D341Med (cell line): ENCODE measurements around the gene TRUB2.
A peak's percentile ranks its signal among the peaks of the same experiment; 100 is the strongest.
"Not testable (repeated sequence)": the region's sequence is repeated elsewhere in the genome, so short reads cannot be mapped to it uniquely, and the experiment has no call there.

Experiments used
- DNase-seq: peaks from one replicate; pipeline ENCODE4 v3.0.0; 2012; ENCODE audit warnings: low spot score

TRUB2 gene

DNA sequence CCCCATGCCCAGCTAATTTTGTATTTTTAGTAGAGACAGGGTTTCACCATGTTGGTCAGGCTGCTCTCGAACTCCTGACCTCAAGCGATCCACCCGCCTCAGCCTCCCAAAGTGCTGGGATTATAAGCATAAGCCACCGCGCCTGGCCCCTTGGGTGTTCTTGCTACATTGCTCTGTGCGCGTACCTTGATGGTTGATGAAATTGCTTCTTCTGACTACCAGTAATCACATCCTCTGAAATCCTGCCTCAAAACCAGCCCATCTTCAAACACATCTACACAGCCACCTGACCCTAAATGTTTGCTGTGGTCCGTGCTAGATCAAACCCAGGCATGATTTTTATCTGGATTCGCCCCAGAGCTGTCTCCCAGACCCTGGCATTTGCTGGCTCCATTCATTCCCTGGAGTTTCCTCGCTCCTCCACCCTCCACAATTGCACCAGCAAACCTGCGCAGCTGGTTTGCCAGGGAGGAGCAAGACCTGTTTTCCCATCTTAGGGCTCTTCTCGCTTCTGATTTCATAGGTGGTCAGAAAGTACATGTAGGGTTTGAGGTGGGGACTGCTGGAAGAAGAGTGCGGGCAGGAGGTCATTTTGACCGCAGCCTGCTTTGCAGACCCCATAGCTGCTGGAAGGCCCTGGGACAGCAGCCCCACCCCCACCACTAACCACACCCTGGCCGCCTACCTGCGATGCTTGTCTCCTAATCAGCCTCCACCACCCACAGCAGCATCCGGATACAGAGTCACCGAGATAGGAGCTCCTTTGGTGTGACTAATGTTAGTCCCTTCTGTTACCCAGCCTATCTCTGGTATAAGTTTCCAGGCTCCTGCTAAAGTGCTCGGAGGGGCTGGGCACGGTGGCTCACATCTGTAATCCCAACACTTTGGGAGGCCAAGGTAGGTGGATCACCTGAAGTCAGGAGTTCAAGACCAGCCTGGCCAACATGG lies 23.4 kb downstream of the TRUB2 start:
- DNase-seq: no peak

DNA sequence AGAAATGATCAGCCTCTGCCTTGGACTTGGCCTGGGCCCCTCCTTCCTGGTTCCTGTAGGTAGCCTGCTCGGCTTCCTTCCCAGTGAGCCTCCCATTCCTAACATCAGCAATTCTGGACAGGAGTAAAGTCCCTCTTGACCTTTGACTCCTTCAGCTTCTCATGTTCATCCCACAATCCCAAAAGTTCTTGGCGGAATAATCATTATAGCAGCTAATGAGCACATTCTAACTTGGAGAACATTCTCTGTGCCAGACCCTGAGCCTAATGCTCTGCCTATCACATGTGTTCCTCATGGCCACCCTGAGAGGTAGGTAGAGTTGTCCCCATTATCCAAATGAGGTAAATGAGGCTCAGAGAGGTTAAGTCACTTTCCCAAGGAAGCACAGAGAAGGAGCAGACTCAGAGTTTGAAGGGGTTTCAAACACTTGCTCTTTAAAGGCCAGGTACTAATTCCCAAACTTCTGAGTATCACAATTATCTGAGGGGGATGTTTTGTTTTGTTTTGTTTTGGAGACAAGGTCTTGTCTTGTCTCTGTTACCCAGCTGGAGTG lies 24.9 kb downstream of the TRUB2 start:
- DNase-seq: no peak

DNA sequence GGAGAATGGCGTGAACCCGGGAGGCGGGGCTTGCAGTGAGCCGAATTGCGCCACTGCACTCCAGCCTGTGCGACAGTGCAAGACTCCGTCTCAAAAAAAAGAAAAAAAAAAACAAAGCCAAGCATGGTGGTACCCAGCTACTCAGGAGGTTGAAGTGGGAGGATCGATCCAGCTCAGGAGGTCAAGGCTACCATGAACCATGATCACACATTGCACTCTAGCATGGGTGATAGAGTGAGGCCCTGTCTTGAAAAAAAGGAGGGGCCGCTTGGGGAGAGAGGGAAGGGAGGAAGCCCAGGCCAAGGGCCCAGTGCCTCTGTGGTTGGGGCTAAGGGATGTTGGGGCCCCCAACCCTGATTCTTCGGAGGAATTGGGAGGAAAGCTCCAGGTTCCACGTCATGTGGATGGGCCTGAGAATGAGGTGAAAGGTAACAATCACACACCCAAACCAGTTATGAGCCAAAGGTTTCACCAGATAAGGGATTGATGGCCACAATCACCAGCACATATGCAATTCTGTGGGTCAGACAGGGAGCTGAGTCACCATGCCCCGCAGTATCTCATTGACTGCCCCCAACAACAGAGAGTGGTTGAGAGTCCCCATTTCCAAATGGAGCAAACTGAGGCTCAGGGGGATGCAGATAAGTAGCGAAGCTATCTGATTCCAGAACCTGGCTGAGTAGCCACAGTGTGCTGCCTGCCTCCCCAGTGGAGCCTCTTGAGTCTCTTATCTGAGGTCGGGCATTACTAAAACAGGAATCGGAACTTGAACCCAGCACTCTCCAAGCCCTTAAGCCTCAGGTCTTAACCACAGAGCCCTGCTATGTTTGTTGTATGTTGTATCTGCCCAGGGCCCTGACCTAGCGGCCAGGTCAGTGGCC lies 25.7 kb downstream of the TRUB2 start:
- no peak for DNase-seq

DNA sequence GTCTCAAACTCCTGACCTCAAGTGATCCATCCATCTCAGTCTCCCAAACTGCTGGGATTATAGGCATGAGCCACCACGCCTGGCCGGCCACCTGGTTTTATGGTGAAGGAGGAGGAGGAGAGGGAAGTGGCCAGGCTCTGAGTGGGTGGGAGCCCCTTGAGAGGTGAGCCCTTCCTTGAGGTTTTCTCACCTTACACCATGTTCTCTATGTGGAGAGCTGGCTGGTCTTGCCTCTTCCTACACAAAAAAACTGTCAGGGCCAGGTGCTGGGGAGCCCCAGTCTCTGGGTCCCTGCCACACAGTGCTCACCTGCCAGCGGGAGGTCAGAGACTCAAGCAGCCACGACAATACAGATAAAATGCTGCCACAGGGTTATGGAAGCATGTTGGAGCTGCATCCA lies 28.1 kb downstream of the TRUB2 start:
- no peak for DNase-seq

DNA sequence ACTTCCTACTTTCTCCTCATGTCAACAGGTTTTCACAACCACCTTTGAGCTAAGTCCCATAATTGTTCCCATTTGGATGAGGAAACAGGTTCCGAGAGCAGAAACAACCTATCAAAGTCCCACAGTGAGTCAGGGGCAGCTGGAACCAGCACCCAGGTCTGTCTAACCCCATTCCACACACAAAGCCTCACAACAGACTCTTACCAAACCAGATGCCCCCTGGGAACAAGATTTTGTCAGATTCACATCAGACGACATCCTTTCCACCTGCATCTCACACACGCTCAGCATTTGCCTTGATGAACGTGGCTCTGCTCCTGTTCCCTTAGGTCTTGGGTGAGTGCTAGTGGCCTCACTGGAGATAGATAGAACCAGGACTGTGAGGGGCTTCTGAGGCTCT lies 29.2 kb downstream of the TRUB2 start:
- DNase-seq: no peak

DNA sequence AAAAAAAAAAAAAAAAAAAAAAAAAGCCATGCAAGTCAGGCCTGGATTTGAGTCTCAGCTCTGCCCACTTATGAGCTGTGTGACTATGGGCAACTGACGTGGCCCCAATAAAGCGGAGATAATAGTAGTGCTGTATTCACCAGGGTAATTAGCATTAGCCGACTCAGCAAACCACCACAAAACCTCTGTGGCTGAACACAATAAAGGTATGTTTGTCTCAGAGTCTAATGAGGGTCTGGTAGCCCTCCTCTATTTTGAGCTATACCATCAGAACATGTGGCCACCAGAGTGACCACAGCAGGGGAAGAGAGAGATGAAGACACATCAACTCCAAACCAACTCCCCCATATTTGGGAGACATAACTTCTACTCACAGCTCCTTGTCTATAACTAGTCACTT lies 30.2 kb downstream of the TRUB2 start:
- DNase-seq: no peak

DNA sequence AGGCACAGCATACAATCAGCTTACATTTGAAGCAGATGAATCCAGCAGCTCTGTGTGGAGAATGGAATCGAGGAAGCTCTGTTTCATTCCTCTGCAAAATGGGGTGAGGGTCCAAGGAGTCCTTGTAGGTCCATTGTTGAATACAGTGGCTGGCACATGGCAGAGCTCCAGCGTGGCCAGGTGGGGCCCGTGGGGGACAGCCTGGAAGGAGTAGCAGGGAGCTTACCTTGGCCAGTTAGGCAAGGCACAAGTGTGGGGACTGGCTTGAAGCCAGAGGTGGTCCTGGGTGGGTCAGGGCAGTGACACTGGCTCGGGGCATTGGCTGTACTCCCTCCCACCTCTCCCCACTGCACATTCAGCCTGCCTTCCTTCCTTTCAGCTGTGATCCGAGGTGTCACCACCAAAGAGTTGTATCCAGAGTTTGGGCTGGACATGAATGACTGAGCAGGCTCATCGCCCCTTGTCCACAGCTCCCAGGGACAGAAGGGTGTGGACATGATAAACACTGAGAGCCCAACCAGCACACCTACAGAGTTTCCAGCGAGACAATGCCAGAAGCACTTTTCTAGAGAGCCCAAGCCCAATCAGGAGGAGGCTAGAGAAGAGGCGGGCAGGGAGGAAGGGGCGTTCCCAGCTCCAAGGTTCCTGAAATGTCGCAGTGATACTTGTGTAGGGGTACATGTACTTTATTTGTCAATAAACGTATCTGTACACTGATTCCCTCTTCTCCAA lies 33.8 kb downstream of the TRUB2 start:
- DNase-seq: no peak

DNA sequence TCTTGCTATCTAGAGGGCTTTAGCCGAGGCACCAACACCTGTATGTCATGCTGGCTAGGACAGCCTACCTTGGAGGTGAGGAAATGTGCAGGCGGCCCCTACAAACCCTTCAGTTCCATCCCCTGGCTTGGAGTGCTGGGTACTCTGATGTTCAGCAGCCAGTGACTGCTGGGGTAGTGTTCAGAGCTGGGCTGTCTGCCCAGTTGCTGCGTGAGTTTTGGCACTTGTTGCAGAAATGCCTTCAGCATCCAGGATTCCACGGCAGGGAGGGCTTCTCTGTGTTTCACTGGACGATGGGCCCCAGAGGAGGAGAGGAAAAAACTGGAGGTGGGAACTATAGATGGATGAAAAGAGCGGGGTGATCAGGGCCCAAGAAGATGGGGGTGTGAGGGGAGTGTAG lies 35.8 kb downstream of the TRUB2 start:
- no peak for DNase-seq

DNA sequence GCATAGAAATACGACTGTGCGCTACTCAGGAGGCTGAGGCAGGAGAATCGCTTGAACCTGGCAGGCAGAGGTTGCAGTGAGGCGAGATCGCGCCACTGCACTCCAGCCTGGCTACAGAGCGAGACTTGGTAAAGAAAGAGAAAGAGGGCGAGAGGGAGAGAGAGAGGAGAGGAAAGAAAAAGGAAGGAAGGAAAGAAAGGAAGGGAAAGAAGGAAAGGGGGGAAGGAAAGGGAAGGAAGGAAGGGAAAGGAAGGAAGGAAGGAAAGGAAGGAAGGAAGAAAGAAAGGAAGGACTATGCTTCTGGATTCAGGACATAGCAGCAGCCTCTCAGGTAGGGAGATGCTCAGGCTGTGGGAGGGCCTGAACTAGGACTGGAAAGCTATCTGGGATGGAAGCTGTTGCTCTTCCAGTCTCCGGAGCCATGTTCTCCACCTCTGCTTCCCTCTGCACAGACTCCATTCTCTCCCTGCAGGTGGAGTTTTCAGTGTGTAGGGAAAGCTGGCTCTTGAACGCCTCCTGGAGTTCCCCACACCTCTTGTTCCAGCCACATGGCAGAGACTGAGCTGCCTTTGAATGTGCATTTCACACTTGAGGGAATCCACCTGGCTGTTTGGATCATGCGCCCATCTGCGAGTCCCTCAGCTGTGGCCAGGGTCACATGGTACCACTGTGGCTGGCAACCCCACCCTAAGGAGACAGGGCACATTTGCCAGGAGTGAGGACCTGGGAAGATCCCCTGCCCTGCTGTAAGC lies 37.0 kb downstream of the TRUB2 start:
- no peak for DNase-seq

DNA sequence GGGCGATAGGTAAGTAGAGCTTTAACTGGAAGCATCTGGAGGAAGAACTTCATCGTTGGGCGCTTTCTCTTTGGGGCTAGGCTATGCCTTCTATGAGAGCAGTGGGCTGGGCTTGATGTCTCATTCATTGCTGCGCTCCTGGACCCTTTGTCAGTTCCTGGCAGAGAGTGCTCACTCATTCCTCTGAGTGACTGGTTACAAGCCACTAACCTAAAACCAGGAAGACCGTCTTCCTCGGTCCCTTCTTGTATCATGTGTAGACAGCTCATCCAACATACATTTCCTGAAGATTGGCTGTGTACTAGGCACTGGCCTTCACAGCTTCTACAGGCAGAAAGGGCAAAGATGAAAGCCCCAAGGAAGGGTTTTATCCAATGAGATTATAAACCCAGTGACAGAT lies 39.7 kb downstream of the TRUB2 start:
- DNase-seq: no peak

DNA sequence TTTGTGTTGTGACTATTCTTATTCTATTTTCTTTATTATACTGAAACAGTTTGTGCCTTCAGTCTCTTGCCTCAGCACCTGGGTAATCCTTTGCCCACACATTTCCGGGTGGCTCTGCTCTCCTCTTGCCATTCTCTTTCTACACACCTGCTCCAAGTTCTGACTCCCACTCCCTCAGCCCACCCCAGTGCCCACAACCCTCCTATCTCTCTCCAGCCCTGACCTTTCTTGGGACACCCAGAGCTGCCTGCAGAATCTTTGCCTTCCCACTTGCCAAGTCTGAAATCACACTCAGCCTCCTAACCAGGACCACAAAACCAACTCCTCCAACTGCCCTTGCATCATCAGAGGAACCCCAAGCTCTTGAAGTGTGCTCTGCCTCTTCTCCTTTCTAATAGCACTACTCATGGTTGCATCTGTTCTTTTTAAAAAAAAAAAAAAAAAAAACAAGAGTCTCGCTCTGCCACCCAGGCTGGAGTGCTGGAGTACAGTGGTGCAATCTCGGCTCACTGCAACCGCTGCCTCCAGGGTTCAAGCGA lies 42.1 kb downstream of the TRUB2 start:
- no peak for DNase-seq

DNA sequence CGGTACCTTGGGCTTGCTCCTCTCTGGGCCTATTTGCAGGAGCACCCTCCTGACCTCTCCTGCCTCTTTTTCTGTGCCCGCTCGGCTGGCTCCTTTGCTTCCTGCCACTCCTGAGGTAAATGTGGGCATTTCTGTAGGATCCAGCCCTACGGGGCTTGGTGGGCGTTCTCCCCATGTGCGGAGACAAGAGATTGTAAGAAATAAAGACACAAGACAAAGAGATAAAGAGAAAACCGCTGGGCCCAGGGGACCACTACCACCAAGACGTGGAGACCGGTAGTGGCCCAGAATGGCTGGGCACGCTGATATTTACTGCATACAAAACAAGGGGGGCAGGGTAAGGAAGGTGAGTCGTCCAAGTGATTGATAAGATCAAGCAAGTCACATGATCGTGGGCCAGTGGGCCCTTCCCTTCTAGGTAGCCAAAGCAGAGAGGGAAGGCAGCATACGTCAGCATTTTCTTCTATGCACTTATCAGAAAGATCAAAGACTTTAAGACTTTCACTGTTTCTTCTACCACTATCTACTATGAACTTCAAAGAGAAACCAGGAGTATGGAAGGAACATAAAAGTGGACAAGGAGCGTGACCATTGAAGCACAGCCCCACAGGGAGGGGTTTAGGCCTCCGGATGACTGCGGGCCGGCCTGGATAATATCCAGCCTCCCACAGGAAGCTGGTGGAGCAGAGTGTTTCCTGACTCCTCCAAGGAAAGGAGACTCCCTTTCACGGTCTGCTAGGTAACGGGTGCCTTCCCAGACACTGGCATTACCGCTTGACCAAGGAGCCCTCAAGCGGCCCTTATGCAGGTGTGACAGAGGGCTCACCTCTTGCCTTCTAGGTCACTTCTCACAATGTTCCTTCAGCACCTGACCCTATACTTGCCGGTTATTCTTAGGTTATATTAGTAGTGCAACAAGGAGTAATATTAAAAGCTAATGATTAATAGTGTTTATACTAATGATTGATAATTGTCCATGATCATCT lies 42.9 kb downstream of the TRUB2 start:
- not testable (repeated sequence) for DNase-seq

DNA sequence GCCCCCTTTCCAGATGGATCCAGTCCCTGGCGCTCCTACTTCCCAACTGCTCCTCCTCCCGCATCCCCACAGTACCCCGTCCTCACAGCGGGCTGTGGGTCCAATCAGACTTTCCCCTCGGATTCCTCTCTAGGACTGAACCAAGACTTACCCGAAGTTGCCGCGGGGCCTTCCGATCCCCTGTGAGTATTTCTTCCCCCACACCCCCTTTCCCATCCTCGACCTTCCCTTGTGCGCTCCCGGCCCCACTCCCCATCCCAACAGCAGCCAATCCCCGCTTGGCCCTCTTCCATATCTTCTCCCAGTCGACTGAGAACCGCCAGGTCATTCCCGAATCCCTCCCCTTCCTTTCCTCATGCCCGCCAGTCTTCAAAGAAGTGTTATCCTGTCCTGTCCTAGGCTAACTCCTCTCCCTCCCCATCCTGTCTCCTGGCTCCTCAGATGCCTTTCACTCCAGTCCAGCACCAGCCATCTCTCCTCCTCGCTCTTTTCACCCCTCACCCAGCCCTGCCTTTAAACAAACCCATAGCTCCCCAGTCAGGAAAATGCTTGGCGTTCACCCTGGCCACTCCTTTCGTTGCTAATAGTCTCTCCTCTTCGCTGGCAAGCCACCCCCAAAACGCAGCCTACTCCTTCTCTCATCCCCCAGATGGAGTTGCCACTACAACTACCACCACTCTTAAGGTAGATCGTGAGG lies 45.5 kb downstream of the TRUB2 start:
- peak; percentile 65 for DNase-seq

DNA sequence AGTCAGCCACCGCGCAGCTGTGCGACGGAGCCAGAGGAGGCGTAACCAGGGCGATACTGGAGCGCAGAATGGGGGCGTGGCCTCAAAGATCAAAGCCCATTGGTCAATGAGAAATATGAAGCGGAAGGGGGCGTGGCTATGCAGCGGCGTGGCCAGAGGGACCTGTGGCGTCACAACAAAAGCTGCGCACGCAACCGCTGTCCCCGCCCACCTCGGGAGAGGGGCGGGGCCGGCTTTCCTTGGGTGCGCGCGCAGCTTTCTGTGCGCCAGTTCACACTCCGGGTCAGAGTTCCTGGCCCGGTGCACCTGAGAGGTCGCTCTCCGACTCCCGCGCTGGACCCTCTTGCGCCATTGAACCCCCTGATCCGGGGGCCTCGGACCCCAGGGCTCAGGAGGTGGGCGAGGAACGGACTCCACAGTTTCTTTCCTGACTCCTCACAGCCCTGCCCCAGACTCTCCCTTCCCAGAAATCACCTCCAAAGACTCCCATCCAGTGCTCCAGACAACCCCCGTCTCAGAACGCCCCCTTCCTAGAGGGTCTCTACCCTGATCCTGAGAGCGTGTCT lies 46.2 kb downstream of the TRUB2 start, which contains the start of gene SWI5:
TSS of gene SWI5 (plus strand) at position 269 of the 566 bp plus-strand sequence.
- DNase-seq: peak; percentile 98

DNA sequence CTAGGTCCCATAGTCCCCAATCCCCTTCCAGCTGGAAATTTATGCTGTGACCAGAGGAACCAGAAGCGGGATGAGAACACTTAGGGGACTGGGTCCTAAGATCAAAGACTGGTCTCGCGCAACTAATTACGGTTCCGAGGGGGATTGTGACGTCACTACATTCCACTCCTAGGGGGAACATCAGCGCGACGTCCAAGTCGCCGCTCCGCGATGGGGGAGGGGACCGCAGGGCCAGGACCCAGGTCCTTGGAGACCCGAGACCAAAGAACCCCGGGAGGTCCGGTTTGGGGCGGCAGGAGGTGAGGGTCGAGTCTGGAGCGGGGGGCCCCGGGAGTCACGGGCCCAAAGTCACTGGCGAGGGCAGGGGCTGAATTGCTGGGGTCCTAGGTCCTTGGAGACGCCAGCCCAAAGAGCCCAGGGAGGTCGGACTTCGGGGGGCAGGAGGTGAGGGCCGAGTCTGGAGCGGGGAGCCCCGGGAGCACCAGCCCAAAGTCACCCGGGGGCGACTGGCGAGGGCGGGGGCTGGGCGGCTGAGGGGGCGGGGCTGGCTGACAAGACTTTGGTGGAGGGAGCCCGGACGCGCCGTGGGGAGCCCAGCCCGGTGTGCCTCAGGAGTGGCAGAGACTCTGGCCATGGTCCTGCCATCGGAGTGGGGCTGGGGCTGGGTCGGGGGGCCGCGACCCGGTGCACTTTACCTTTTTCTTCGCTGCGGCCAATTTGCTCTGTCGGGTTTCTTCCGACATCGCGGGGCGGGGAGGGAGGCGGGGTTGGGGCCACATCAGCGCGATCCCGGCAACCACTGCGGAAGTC lies 46.8 kb downstream of the TRUB2 start, which contains the start of gene GOLGA2:
TSS of gene GOLGA2 (minus strand) at position 810 of the 810 bp plus-strand sequence. CDS start at position 779, 31 bp downstream.
- peak; percentile 84 for DNase-seq

DNA sequence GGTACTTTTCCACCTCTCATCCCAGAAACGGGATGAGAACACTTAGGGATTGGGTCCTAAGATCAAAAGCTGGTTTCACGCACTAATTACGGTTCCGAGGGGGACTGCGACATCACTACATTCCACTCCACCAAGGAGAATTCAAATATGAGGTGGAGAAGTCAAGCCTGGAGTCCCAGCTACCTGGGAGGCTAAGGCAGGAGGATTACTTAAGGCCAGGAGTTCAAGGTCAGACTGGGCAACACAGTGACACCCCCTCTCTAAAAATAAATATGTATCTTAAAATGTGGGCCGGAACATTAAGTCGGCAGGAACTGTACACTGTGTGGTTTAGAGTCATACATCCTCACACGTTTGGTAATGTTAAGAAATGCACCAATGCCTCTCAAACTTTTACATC lies 48.0 kb downstream of the TRUB2 start:
- DNase-seq: no peak

DNA sequence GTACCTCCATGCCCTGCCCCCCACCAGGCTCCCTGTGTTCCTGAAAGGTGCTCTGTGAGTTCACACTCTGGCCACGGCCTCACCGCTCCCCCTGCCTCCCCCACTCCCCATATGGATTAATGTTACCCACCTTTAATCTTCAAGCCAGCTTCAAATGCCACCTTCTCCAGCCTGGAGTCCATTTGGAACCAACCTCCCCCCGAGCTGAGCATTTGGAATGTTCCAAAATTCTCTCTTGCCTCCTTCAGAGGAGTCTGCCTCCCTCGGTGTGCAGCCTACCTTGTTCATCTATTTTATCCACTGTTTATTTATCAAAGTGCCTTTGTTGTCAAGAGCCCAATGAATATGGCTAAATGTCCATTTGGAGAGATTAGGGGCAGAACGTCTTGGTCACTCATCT lies 50.7 kb downstream of the TRUB2 start:
- no peak for DNase-seq

DNA sequence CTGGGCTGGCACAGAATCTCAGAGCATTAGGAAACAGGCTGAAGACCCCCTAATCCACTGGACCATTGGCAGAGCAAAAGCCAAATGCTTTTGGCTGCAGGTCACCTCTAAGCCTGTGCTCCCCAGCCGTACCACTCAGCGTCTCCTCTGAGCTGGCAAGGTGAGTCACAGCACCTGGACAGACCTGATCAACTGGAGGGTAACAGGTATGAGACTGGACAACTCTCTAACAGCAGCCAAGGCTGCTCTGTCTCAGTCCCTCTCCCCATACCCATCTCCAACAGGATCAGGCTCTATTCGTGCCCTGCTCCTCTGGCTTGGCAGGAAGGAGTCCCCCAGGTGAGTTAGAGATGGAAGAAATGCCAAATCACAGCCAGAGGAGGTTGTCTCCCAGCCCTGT lies 51.1 kb downstream of the TRUB2 start:
- DNase-seq: no peak
